Trophoblast cell (in vitro differentiated cells and primary cell): ENCODE measurements around the gene ATP5PO. TPM values are rescaled to one million over a fixed set of nuclear protein-coding genes. Genes with fewer than 3 reads are reported as not detected.

Source experiments
- DNase-seq, 2 donors: peaks; one replicate each; pipeline ENCODE4 v3.0.0-alpha.2; 2016
- H2AFZ ChIP-seq: 2 replicates; pipeline ENCODE4 v1.6.1; 2013; ENCODE audit warnings: low read length, moderate library complexity, mild to moderate bottlenecking; ENCODE audit not compliant: insufficient read depth, poor library complexity
- H2AK5ac ChIP-seq: 2 replicates; pipeline ENCODE4 v1.6.1; 2013; ENCODE audit warnings: mild to moderate bottlenecking, low read length
- H2BK120ac ChIP-seq: 2 replicates; pipeline ENCODE4 v1.6.1; 2013; ENCODE audit warnings: low read length, mild to moderate bottlenecking, moderate library complexity; ENCODE audit not compliant: insufficient read depth, poor library complexity
- H2BK12ac ChIP-seq: 2 replicates; pipeline ENCODE4 v1.6.1; 2013; ENCODE audit warnings: mild to moderate bottlenecking, low read length, moderate library complexity
- H2BK5ac ChIP-seq: 2 replicates; pipeline ENCODE4 v1.6.1; 2013; ENCODE audit warnings: low read length, low read depth, moderate library complexity, mild to moderate bottlenecking; ENCODE audit not compliant: poor library complexity
- H3K14ac ChIP-seq: 2 replicates; pipeline ENCODE4 v1.6.1; 2013; ENCODE audit warnings: mild to moderate bottlenecking, low read length
- H3K18ac ChIP-seq: 2 replicates; pipeline ENCODE4 v1.6.1; 2013; ENCODE audit warnings: mild to moderate bottlenecking, low read length
- H3K23ac ChIP-seq: 2 replicates; pipeline ENCODE4 v1.6.1; 2013; ENCODE audit warnings: low read length
- H3K27ac ChIP-seq: 2 replicates; pipeline ENCODE4 v1.5.1; 2013; ENCODE audit warnings: low read depth, mild to moderate bottlenecking, inconsistent platforms, low read length, moderate library complexity
- H3K27me3 ChIP-seq: 2 replicates; pipeline ENCODE4 v1.6.1; 2013; ENCODE audit warnings: inconsistent platforms, mild to moderate bottlenecking, low read length, moderate library complexity; ENCODE audit not compliant: insufficient read depth
- H3K36me3 ChIP-seq, 2 experiments: 1 replicate in 1 of 2; 2 replicates in 1 of 2; pipeline ENCODE4 v1.6.1; 2013; ENCODE audit warnings: low read length in 2 of 2, mild to moderate bottlenecking in 2 of 2, moderate library complexity in 1 of 2; ENCODE audit not compliant: insufficient read depth in 2 of 2, control insufficient read depth in 1 of 2
- H3K4ac ChIP-seq: 2 replicates; pipeline ENCODE4 v1.6.1; 2013; ENCODE audit warnings: low read depth, mild to moderate bottlenecking, low read length, moderate library complexity
- H3K4me1 ChIP-seq, 2 experiments: 1 replicate in 1 of 2; 2 replicates in 1 of 2; pipeline ENCODE4 v1.6.1; 2013; ENCODE audit warnings: low read length in 2 of 2, mild to moderate bottlenecking in 2 of 2, moderate library complexity in 1 of 2; ENCODE audit not compliant: insufficient read depth in 2 of 2, control insufficient read depth in 1 of 2
- H3K4me2 ChIP-seq: 2 replicates; pipeline ENCODE4 v1.6.1; 2013; ENCODE audit warnings: inconsistent platforms, mild to moderate bottlenecking, low read length, moderate library complexity
- H3K4me3 ChIP-seq: 2 replicates; pipeline ENCODE4 v1.5.1; 2013; ENCODE audit warnings: mild to moderate bottlenecking, low read depth, low read length, inconsistent platforms
- H3K79me1 ChIP-seq: one replicate; pipeline ENCODE4 v1.6.1; 2013; ENCODE audit warnings: low read length
- H3K79me2 ChIP-seq: 2 replicates; pipeline ENCODE4 v1.6.1; 2013; ENCODE audit warnings: low read length, mild to moderate bottlenecking; ENCODE audit not compliant: control insufficient read depth, insufficient read depth, poor library complexity
- H3K9ac ChIP-seq: 2 replicates; pipeline ENCODE4 v1.6.1; 2013; ENCODE audit warnings: mild to moderate bottlenecking, low read length
- H3K9me3 ChIP-seq: 2 replicates; pipeline ENCODE4 v1.6.1; 2013; ENCODE audit warnings: low read depth, mild to moderate bottlenecking, control low read depth, inconsistent platforms, low read length; ENCODE audit not compliant: insufficient read depth
- H4K12ac ChIP-seq: 2 replicates; pipeline ENCODE4 v1.6.1; 2013; ENCODE audit warnings: low read depth, mild to moderate bottlenecking, low read length, moderate library complexity
- H4K8ac ChIP-seq: 2 replicates; pipeline ENCODE4 v1.6.1; 2013; ENCODE audit warnings: low read depth, mild to moderate bottlenecking, low read length, moderate library complexity
- H4K91ac ChIP-seq: one replicate; pipeline ENCODE4 v1.6.1; 2013; ENCODE audit warnings: low read depth, mild to moderate bottlenecking, low read length, moderate library complexity
- WGBS: extraction: QIAGEN DNeasy Blood & Tissue Kit; methylation state at CpG from one replicate; pipeline ENCODE4 v1.1.7; 2013; ENCODE audit warnings: missing lambda C conversion rate; ENCODE audit not compliant: insufficient read length, insufficient coverage; ENCODE audit errors: extremely low coverage; 5-methylcytosine and 5-hydroxymethylcytosine counted together
- polyA plus RNA-seq: library from polyadenylated mRNA; stranded (reverse); fragments of 200-250 nt; gene quantifications from 2 replicates; pipeline ENCODE4 v1.2.3, GENCODE V29; 2013

ATP5PO gene, protein sequence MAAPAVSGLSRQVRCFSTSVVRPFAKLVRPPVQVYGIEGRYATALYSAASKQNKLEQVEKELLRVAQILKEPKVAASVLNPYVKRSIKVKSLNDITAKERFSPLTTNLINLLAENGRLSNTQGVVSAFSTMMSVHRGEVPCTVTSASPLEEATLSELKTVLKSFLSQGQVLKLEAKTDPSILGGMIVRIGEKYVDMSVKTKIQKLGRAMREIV
- polyA plus RNA-seq: 330 and 331 TPM in 2 replicates

GRCh38 chr21:33915368-33916199, at the start of gene ATP5PO:
TSS of gene ATP5PO (minus strand) at chr21:33915804. CDS start at chr21:33915763, 41 bp downstream.
- no CpG with 5 or more reads among the region's 45 CpGs for WGBS
- peak within 1 kb of the TSS; percentile 89 for H2AFZ ChIP-seq
- peak within 1 kb of the TSS; percentile 100 for H2AK5ac ChIP-seq
- no peaks in the 10 kb centered on the region for H3K4me1 ChIP-seq
- peak within 1 kb of the TSS; percentile 93 for H3K4me3 ChIP-seq
- no peaks in the 10 kb centered on the region for H3K9me3 ChIP-seq
- H4K12ac ChIP-seq: peak within 1 kb of the TSS; percentile 95
- peak within 1 kb of the TSS; percentile 95 for H3K9ac ChIP-seq
- H3K4ac ChIP-seq: peak within 1 kb of the TSS; percentile 100
- peak within 1 kb of the TSS; percentile 55 for H2BK120ac ChIP-seq
- H3K4me2 ChIP-seq: peak within 1 kb of the TSS; percentile 83
- peak within 1 kb of the TSS; percentile 91 for H4K91ac ChIP-seq
- peak within 1 kb of the TSS; percentile 99 for H3K14ac ChIP-seq
- no peaks in the 10 kb centered on the region for H3K27me3 ChIP-seq
- H3K79me2 ChIP-seq: peaks cover 4% of the 10 kb centered on the region
- peaks cover 4% of the 10 kb centered on the region for H3K79me1 ChIP-seq
- peak within 1 kb of the TSS; percentile 97 for H4K8ac ChIP-seq
- peaks cover 7 to 8% of the 10 kb centered on the region in 2 experiments for H3K36me3 ChIP-seq
- H2BK5ac ChIP-seq: peak within 1 kb of the TSS; percentile 42
- peak within 1 kb of the TSS; percentile 96 for H3K18ac ChIP-seq
- no peak within 1 kb of the TSS for H3K27ac ChIP-seq
- no peak within 1 kb of the TSS for H3K23ac ChIP-seq
- H2BK12ac ChIP-seq: no peak within 1 kb of the TSS
- DNase-seq: peak; percentile 99

DNA sequence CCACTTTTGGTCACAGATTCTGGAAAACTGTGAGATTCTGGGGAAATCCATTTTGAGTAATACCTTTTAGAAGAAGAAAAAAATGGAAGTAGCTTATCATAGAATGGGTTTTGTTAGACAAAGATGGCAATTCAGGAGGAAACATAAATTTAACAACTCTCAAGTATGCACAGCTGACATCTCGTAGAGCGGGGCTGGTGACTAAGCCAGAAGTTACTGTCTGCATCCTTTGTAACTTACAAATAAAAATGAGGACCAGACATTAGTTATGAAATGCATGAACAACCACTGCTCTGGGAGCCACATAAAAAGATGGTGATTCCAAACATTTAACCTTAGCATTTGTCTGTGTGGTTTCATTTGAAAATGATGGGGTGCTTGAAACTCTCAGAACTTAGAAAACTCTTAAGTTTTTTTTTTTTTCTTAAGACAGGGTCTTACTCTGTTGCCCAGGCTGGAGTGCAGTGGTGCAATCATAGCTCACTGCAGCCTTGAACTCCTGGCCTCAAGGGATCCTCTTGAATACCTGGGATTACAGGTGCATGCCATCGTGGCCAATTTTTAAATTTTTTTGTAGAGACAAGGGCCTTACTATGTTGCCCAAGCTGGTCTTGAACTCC, 49.2 kb upstream of the ATP5PO start:
- H3K79me1 ChIP-seq: no peaks in the 10 kb centered on the region
- H3K4ac ChIP-seq: no peak overlapping the region
- H3K79me2 ChIP-seq: no peaks in the 10 kb centered on the region
- no peak overlapping the region for H3K23ac ChIP-seq
- no peak overlapping the region for H4K8ac ChIP-seq
- no CpG with 5 or more reads among the region's 3 CpGs for WGBS
- no peak for DNase-seq
- no peaks in the 10 kb centered on the region for H3K4me1 ChIP-seq
- no peak overlapping the region for H3K4me2 ChIP-seq
- H2BK12ac ChIP-seq: no peak overlapping the region
- no peak overlapping the region for H2AFZ ChIP-seq
- peaks cover 2% of the 10 kb centered on the region in 2 experiments for H3K36me3 ChIP-seq
- H3K14ac ChIP-seq: no peak overlapping the region
- no peak overlapping the region for H2BK120ac ChIP-seq
- H2AK5ac ChIP-seq: no peak overlapping the region
- H2BK5ac ChIP-seq: no peak overlapping the region
- H4K12ac ChIP-seq: no peak overlapping the region
- H4K91ac ChIP-seq: no peak overlapping the region
- H3K18ac ChIP-seq: no peak overlapping the region
- no peak overlapping the region for H3K4me3 ChIP-seq
- H3K27ac ChIP-seq: no peak overlapping the region
- H3K27me3 ChIP-seq: no peaks in the 10 kb centered on the region
- H3K9ac ChIP-seq: no peak overlapping the region
- H3K9me3 ChIP-seq: no peaks in the 10 kb centered on the region

DNA sequence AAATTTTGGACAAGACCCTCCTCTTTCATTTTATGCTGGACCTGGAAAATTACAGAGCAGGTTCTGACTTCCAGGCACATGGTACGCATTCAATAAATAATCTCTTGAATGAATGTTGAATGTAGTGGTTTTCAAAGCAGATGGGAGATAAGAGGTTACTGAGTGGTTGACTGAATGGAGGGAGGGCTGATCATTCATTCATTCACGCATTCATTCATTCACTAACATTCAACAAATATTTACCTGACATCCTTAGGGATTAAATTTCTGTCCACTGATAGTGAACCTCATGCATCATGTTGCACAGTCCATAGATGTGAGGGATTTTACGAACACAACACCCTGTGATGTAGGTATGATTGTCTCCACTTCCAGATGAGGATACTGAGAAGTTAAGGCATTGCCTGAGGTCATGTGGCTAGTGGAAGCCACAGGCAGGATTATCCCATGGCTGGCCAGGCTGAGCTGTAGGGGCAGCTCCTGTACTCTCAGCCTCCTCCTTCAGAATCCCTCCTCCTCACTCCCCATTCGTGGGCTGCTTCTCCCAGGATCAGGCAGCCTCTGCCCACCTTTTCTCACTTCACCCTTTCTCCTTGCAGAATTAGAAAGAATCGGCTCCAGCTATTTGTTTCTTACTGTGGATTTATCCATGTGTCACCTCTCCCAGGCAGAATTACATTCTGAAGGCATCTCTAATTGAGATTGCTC, 48.4 kb upstream of the ATP5PO start:
- Histone ChIP-seq H3K4me1 (no peaks in the 10 kb centered on the region), H2BK12ac (peak overlapping the region; percentile 19), H3K4me3 (no peak overlapping the region), H3K36me3 (peaks cover 0 to 2% of the 10 kb centered on the region in 2 experiments), H4K91ac (no peak overlapping the region), H2AFZ (peak overlapping the region; percentile 39), H4K12ac (no peak overlapping the region), H3K9ac (no peak overlapping the region), H3K9me3 (no peaks in the 10 kb centered on the region), H4K8ac (no peak overlapping the region), H3K4ac (no peak overlapping the region), H3K27ac (no peak overlapping the region), H3K18ac (peak overlapping the region; percentile 49), H3K14ac (no peak overlapping the region), H3K27me3 (no peaks in the 10 kb centered on the region), H3K79me2 (no peaks in the 10 kb centered on the region), H3K79me1 (no peaks in the 10 kb centered on the region), H3K23ac (no peak overlapping the region), H2BK5ac (peak overlapping the region; percentile 37), H2AK5ac (no peak overlapping the region), H3K4me2 (no peak overlapping the region), H2BK120ac (peak overlapping the region; percentile 2)
- DNase-seq: no peak
- no CpG with 5 or more reads among the region's 5 CpGs for WGBS

GRCh38 chr21:33962290-33962689, 46.7 kb upstream of the ATP5PO start:
- Histone ChIP-seq H3K23ac (no peak overlapping the region), H3K9me3 (no peaks in the 10 kb centered on the region), H3K79me2 (no peaks in the 10 kb centered on the region), H3K36me3 (peaks cover 0 to 2% of the 10 kb centered on the region in 2 experiments), H4K12ac (no peak overlapping the region), H3K27me3 (no peaks in the 10 kb centered on the region), H3K4me3 (no peak overlapping the region), H2BK5ac (no peak overlapping the region), H2BK120ac (no peak overlapping the region), H3K4me2 (no peak overlapping the region), H3K9ac (no peak overlapping the region), H3K4me1 (no peaks in the 10 kb centered on the region), H4K91ac (no peak overlapping the region), H2AFZ (no peak overlapping the region), H2AK5ac (no peak overlapping the region), H3K27ac (no peak overlapping the region), H3K79me1 (no peaks in the 10 kb centered on the region), H4K8ac (no peak overlapping the region), H3K4ac (no peak overlapping the region), H3K14ac (no peak overlapping the region), H3K18ac (no peak overlapping the region), H2BK12ac (no peak overlapping the region)
- no peak for DNase-seq
- no CpG with 5 or more reads among the region's 6 CpGs for WGBS
